Body of pancreas (tissue), 4 donors: Measurements from ENCODE around the gene RAB15. TPM values are rescaled to one million over a fixed set of nuclear protein-coding genes. Genes with fewer than 3 reads are reported as not detected.

Experiments
- ATAC-seq: fragments of 150-250 bp; one replicate; pipeline ENCODE4 v1.9.1; 2016
- DNase-seq, 4 donors: peaks; one replicate each; pipeline ENCODE4 v3.0.0-alpha.2; 2019
- H3K27ac ChIP-seq, 4 donors: fragments of 200-600 bp; sonication (generic); 1 replicate in 3 of 4; 2 replicates in 1 of 4; pipeline versions ENCODE4 v1.5.1 to v1.6.1; 2016 to 2019; ENCODE audit warnings: mild to moderate bottlenecking in 1 of 4, mixed read lengths in 1 of 4, moderate library complexity in 1 of 4
- H3K27me3 ChIP-seq, 2 donors: fragments of 200-600 bp; sonication (generic); one replicate each; pipeline ENCODE4 v1.6.0; 2016; ENCODE audit warnings: mild to moderate bottlenecking in 1 of 2
- H3K36me3 ChIP-seq, 2 donors: fragments of 200-600 bp; sonication (generic); replicated peaks in 1 of 2; 2 replicates each; pipeline ENCODE4 v1.5.1; 2016; ENCODE audit warnings: low read depth in 2 of 2; ENCODE audit not compliant: insufficient read depth in 1 of 2
- H3K4me1 ChIP-seq: fragments of 200-600 bp; sonication (generic); one replicate; pipeline ENCODE4 v1.6.0; 2016
- H3K4me3 ChIP-seq, 2 donors: fragments of 200-600 bp; sonication (generic); 1 replicate in 1 of 2; 2 replicates in 1 of 2; pipeline ENCODE4 v1.5.1; 2016 to 2019
- H3K9me3 ChIP-seq, 3 donors: fragments of 200-600 bp; sonication (generic); 1 replicate in 2 of 3; 2 replicates in 1 of 3; pipeline ENCODE4 v1.5.1; 2016
- CTCF ChIP-seq, 7 experiments: fragments of 450-650 bp in 4 of 7; fragments of 200-600 bp in 3 of 7; sonication (generic) in 3 of 7; IDR thresholded peaks; one replicate each; pipeline ENCODE4 v1.5.1; 2016 to 2019; ENCODE audit warnings: antibody characterized with exemption in 7 of 7
- POLR2A ChIP-seq, 3 donors: fragments of 450-650 bp; IDR thresholded peaks; one replicate each; pipeline ENCODE4 v1.6.1; 2016; ENCODE audit warnings: antibody characterized with exemption in 3 of 3, mild to moderate bottlenecking in 2 of 3
- WGBS, 2 donors: methylation state at CpG; one replicate each; pipeline ENCODE4 v1.1.5; 2017; 5-methylcytosine and 5-hydroxymethylcytosine counted together
- intact Hi-C: fragments of 100-400 bp; cut with DNase I; formaldehyde crosslinking; loops from one replicate; pipeline ENCODE4 v1.15.1; 2023
- total RNA-seq, 2 donors: library from RNA; depleted of rRNA; stranded (reverse); fragments of >200 nt; gene quantifications; one replicate each; pipeline ENCODE4 v1.1.0, GENCODE V29; 2016

The RAB15 gene
- total RNA-seq, 2 donors from 2014 or later = 10.1 to 19.8 TPM

DNA sequence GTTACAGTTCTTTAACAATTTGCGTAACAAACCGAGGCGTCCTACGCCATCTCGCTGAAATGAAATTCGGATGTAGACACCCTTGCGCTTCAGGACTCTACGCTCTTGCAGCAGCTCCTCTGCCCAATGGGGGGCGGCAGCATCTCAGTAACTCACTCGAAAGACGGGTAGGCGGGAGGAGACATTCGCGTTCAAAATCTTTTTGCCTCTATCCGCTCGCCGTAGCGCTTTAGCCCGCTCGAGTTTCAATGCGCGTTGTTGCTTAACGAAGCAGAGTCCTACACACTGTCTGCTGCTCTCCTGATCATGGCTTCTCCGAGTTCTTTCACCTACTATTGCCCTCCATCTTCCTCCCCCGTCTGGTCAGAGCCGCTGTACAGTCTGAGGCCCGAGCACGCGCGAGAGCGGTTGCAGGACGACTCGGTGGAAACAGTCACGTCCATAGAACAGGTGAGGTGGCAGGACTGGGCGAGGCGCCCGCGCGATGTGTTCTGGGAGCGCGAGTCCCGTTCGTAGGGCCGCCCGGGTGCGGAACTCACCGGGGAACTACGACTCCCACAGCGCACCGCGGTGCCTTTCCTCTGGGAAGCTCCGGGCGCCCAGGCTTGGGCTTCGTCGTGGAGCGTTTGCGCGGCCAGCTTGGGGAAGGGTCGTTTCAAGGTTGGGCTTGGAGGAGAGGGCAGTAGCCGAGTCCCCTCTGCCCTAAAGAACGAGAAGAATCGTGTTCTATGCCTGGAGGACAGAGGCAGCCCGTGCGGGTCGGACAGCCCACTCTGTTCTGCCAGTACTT, 14.7 kb upstream of the RAB15 start, which contains the start of gene FNTB:
Gene FNTB (plus strand): TSS at position 248 of the 790 bp plus-strand sequence. CDS start 59 bp downstream, at position 307.
- Histone ChIP-seq H3K27ac (peak within 1 kb of the TSS; percentile 67 to 94 (median 85)), H3K4me3 (peak within 1 kb of the TSS; percentile 44 to 87), H3K36me3 (no peaks in the 10 kb centered on the region), H3K4me1 (peaks cover 24% of the 10 kb centered on the region), H3K27me3 (no peaks in the 10 kb centered on the region), H3K9me3 (no peaks in the 10 kb centered on the region)
- intact Hi-C loops = no loop called here
- DNase-seq = peak; percentile 94 to 98 (median 95)
- peak in 6 of 7 experiments; percentile 56 to 92 (median 72) for TF ChIP-seq CTCF (IDR thresholded peaks at IDR 0.05)
- TF ChIP-seq POLR2A (IDR thresholded peaks at IDR 0.05) = peak; percentile 20 to 79 (median 77)
- 0 to 1% methylated on average over 54 to 65 of the region's 65 CpGs for WGBS, 2 donors
- peak; percentile 96 for ATAC-seq

GRCh38 chr14:64983439-64984310, 11.5 kb upstream of the RAB15 start:
- peak; percentile 37 to 54 (median 44) for DNase-seq
- H3K27ac ChIP-seq = no peak overlapping the region
- H3K4me3 ChIP-seq = no peak overlapping the region
- peak; percentile 57 to 81 (median 66) for TF ChIP-seq CTCF (IDR thresholded peaks at IDR 0.05)
- no peak for TF ChIP-seq POLR2A (IDR thresholded peaks at IDR 0.05)
- H3K9me3 ChIP-seq = no peaks in the 10 kb centered on the region
- no peak for ATAC-seq
- WGBS, 2 donors = 2 to 7% methylated on average over 15 of the region's 15 CpGs
- no peaks in the 10 kb centered on the region for H3K36me3 ChIP-seq
- H3K27me3 ChIP-seq = no peaks in the 10 kb centered on the region
- peaks cover 21% of the 10 kb centered on the region for H3K4me1 ChIP-seq
- intact Hi-C loops = no loop called here

DNA sequence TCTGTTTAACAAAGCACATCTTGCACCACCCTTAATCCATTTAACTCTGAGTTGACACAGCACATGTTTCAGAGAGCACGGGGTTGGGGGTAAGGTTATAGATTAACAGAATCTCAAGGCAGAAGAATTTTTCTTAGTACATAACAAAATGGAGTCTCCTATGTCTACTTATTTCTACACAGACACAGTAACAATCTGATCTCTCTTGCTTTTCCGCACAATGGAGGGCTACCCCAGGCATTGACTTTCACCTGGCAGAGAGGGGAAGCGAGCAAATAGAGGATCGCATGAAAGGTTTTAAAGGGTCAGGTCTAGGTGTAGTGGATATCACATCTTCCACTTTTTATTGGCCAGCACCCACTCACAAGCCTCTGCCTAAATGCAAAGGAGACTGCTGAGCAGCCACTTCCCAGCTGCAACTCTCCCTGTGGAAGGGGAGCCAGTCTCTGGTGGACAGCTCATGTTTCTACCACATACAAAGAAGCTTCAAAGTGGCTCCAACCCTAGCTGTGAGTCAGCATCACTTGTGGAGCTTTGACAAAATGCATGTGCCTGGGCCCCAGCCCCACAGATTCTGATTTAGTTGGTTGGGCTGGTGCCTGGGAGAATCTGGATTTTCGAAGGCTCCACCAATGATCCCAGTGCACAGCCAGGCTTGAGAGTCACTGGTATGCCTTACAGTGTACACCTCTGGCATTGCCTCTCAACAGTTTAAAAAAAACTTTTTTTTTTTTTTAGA, 7.4 kb upstream of the RAB15 start:
- intact Hi-C loops = loop anchor here (10.0 kb wide), 1 partner anchor 155 kb away; no protein-coding TSS in a partner anchor
- no peak overlapping the region for H3K27ac ChIP-seq
- H3K4me1 ChIP-seq = peaks cover 4% of the 10 kb centered on the region
- H3K27me3 ChIP-seq = no peaks in the 10 kb centered on the region
- H3K36me3 ChIP-seq = no peaks in the 10 kb centered on the region
- DNase-seq = no peak
- H3K4me3 ChIP-seq = no peak overlapping the region
- 65 to 79% methylated on average over 5 of the region's 5 CpGs for WGBS, 2 donors
- TF ChIP-seq POLR2A (IDR thresholded peaks at IDR 0.05) (no peak), CTCF (IDR thresholded peaks at IDR 0.05) (no peak)
- H3K9me3 ChIP-seq = no peaks in the 10 kb centered on the region
- ATAC-seq = no peak

DNA sequence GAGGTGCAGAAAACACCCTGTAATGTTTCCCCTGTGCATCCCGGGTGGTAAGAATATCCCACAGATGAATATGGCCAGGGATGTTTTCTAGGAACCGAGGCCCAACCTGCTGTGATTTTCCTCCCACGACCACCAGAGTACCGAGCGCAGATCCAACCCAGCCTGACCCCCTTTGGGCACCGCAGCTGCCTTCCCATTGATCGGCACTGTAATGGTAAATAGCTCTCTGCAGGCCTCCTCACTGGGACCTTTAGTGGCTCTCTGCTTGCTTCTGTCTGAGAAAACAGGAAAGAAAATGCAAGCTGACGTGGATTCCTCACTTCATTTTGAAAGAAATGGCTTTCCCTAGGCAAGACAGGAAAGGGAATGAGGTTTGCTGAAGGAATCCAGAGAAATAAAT, 2.4 kb upstream of the RAB15 start:
- no peak for DNase-seq
- no peak for TF ChIP-seq CTCF (IDR thresholded peaks at IDR 0.05)
- TF ChIP-seq POLR2A (IDR thresholded peaks at IDR 0.05) = no peak
- Histone ChIP-seq H3K27ac (no peak overlapping the region), H3K9me3 (no peaks in the 10 kb centered on the region), H3K36me3 (no peaks in the 10 kb centered on the region), H3K4me3 (no peak overlapping the region), H3K27me3 (no peaks in the 10 kb centered on the region), H3K4me1 (peaks cover 17% of the 10 kb centered on the region)
- 73 to 77% methylated on average over 7 to 8 of the region's 8 CpGs for WGBS, 2 donors
- intact Hi-C loops = loop anchor here (10.0 kb wide), 1 partner anchor 150 kb away; no protein-coding TSS in a partner anchor
- no peak for ATAC-seq
